A549 (cell line): ENCODE measurements around the gene TSPAN33. TPM values are rescaled to one million over a fixed set of nuclear protein-coding genes. Genes with fewer than 3 reads are reported as not detected.

Experiments used
- ATAC-seq, 2 experiments: fragments of 200-7000 bp in 1 of 2; fragments of >200 bp in 1 of 2; cut with Nextera tagmentation in 1 of 2; cut with Tn5 transposase in 1 of 2; 3 replicates each; pipeline versions ENCODE4 v1.8.0 to v1.9.1; 2018 to 2020; ENCODE audit warnings: mild to moderate bottlenecking in 1 of 2, moderate library complexity in 1 of 2
- CTCF ChIA-PET: fragments of 300-600 bp; sonication (Branson Sonifier 250); formaldehyde crosslinking; extraction: SDS; loops from one replicate; lab custom pipeline; 2021; ENCODE audit warnings: antibody characterized with exemption, inconsistent platforms; lab: Yijun Ruan, JAX
- POLR2A ChIA-PET: fragments of 350-600 bp; formaldehyde crosslinking; extraction: SDS; loops from one replicate; lab custom pipeline; 2021; ENCODE audit warnings: antibody characterized with exemption, inconsistent platforms; lab: Yijun Ruan, JAX
- DNase-seq, 2 experiments: peaks; one replicate each; pipeline versions ENCODE4 v3.0.0 to v3.0.0-alpha.2; 2011 to 2016; ENCODE audit warnings: low read depth in 1 of 2, low spot score in 1 of 2
- FAIRE-seq: peaks from 2 replicates; lab custom pipeline; 2011; peaks lifted over from hg19 to GRCh38; lab: Jason Lieb, UNC
- H3K27ac ChIP-seq, 2 experiments: fragments of >200 bp; sonication (Bioruptor Twin); formaldehyde crosslinking; 3 replicates each; pipeline ENCODE4 v1.5.1; 2016 to 2017
- H3K4me1 ChIP-seq: fragments of >200 bp; sonication (Bioruptor Twin); formaldehyde crosslinking; 3 replicates; pipeline ENCODE4 v1.6.1; 2016
- H3K4me2 ChIP-seq: fragments of >200 bp; sonication (Bioruptor Twin); formaldehyde crosslinking; 3 replicates; pipeline ENCODE4 v1.6.1; 2016
- H3K4me3 ChIP-seq: fragments of >200 bp; sonication (Bioruptor Twin); formaldehyde crosslinking; 3 replicates; pipeline ENCODE4 v1.5.1; 2016
- H3K9me3 ChIP-seq: fragments of >200 bp; sonication (Bioruptor Twin); formaldehyde crosslinking; 3 replicates; pipeline ENCODE4 v1.6.1; 2016
- ATOH8 ChIP-seq: fragments of 250-450 bp; sonication (Bioruptor Pico); IDR thresholded peaks from 2 replicates; pipeline ENCODE4 v1.5.0; 2020; ENCODE audit warnings: low read depth, mild to moderate bottlenecking, moderate library complexity
- BCL3 ChIP-seq: fragments of >200 bp; sonication (Bioruptor Twin); formaldehyde crosslinking; IDR thresholded peaks from 3 replicates; pipeline ENCODE4 v1.6.1; 2016
- CBX8 ChIP-seq: fragments of 200-600 bp; sonication (generic); IDR thresholded peaks from 2 replicates; pipeline ENCODE4 v1.6.1; 2016
- CTCF ChIP-seq: fragments of >200 bp; sonication (Bioruptor Twin); formaldehyde crosslinking; IDR thresholded peaks from 3 replicates; pipeline ENCODE4 v1.5.1; 2016
- FOSL2 ChIP-seq, 2 experiments: fragments of 450-650 bp in 1 of 2; fragments of >200 bp in 1 of 2; sonication (Bioruptor Twin) in 1 of 2; formaldehyde crosslinking; IDR thresholded peaks; 2 replicates each; pipeline versions ENCODE4 v1.5.0 to v1.6.1; 2016 to 2020; ENCODE audit warnings: mild to moderate bottlenecking in 1 of 2, moderate library complexity in 1 of 2
- HEYL ChIP-seq: fragments of 250-450 bp; sonication (Bioruptor Pico); IDR thresholded peaks from 2 replicates; pipeline ENCODE4 v1.8.0; 2021; ENCODE audit warnings: mild to moderate bottlenecking, moderate library complexity
- JUN ChIP-seq, 2 experiments: fragments of >200 bp; sonication (Bioruptor Twin); formaldehyde crosslinking; IDR thresholded peaks; 2 replicates in 1 of 2; 3 replicates in 1 of 2; pipeline ENCODE4 v1.6.1; 2016 to 2017
- JUNB ChIP-seq: fragments of >200 bp; sonication (Bioruptor Twin); formaldehyde crosslinking; IDR thresholded peaks from 2 replicates; pipeline ENCODE4 v1.6.1; 2016
- KDM1A ChIP-seq: fragments of 200-600 bp; sonication (generic); IDR thresholded peaks from 2 replicates; pipeline ENCODE4 v1.6.1; 2016; ENCODE audit warnings: low read depth, mild to moderate bottlenecking
- MAFK ChIP-seq: fragments of 450-650 bp; IDR thresholded peaks from 2 replicates; pipeline ENCODE4 v1.6.1; 2014; ENCODE audit not compliant: partially characterized antibody
- MAZ ChIP-seq: fragments of 150-350 bp; IDR thresholded peaks from 2 replicates; pipeline ENCODE4 v1.6.1; 2014; ENCODE audit warnings: antibody characterized with exemption, low read depth, low read length, borderline replicate concordance
- MYC ChIP-seq: IDR thresholded peaks from 2 replicates; pipeline ENCODE4 v1.6.1; 2012; ENCODE audit warnings: mild to moderate bottlenecking, inconsistent platforms, low read length, improper control_type of control experiment, borderline replicate concordance
- PBX3 ChIP-seq: IDR thresholded peaks from 2 replicates; pipeline ENCODE4 v1.6.1; 2012
- PHF8 ChIP-seq: fragments of 200-600 bp; sonication (generic); IDR thresholded peaks from 2 replicates; pipeline ENCODE4 v1.6.1; 2016; ENCODE audit warnings: low read depth, mild to moderate bottlenecking, antibody characterized with exemption, moderate library complexity, borderline replicate concordance
- RCOR1 ChIP-seq: fragments of 150-350 bp; IDR thresholded peaks from 2 replicates; pipeline ENCODE4 v1.6.1; 2014; ENCODE audit warnings: antibody characterized with exemption, low read length, low read depth
- REST ChIP-seq: fragments of 200-600 bp; sonication (generic); IDR thresholded peaks from 2 replicates; pipeline ENCODE4 v1.6.1; 2016; ENCODE audit warnings: antibody characterized with exemption, mild to moderate bottlenecking, moderate library complexity
- RFX5 ChIP-seq: fragments of 450-650 bp; IDR thresholded peaks from 2 replicates; pipeline ENCODE4 v1.7.1; 2014; ENCODE audit warnings: antibody characterized with exemption, mild to moderate bottlenecking, moderate library complexity
- TFCP2L1 ChIP-seq: fragments of 250-450 bp; sonication (Bioruptor Pico); IDR thresholded peaks from 2 replicates; pipeline ENCODE4 v1.5.0; 2021; ENCODE audit warnings: mild to moderate bottlenecking
- TP53 ChIP-seq: fragments of 250-450 bp; sonication (Bioruptor Pico); IDR thresholded peaks from 2 replicates; pipeline ENCODE4 v1.5.0; 2021; ENCODE audit warnings: mild to moderate bottlenecking, moderate library complexity
- ZNF302 ChIP-seq: fragments of 250-450 bp; sonication (Bioruptor Pico); IDR thresholded peaks from 2 replicates; pipeline ENCODE4 v1.9.0; 2021; ENCODE audit warnings: inconsistent platforms, mild to moderate bottlenecking, moderate library complexity
- WGBS: methylation state at CpG from one replicate; pipeline ENCODE4 v1.1.6; 2017; ENCODE audit errors: missing lambda C conversion rate; 5-methylcytosine and 5-hydroxymethylcytosine counted together
- polyA plus RNA-seq, 4 experiments: library from polyadenylated mRNA; depleted of rRNA in 3 of 4; stranded (reverse); fragments of >200 nt; fragmentation: RNase III in 1 of 4; extraction: RNeasy Plus Mini Kit Qiagen cat#74134 plus additional on column Dnase treatment in 1 of 4; gene quantifications; 2 replicates in 3 of 4; 3 replicates in 1 of 4; pipeline ENCODE4 v1.2.3, GENCODE V29; 2011 to 2017

The TSPAN33 gene
- polyA plus RNA-seq, 2 of the 4 experiments (the other 2 are of a cell fraction) = 5.0 to 9.1 TPM

GRCh38 chr7:129160161-129160905 lies 15.8 kb downstream of the TSPAN33 start:
- POLR2A ChIA-PET = no interaction called here
- 59% methylated on average over 3 of the region's 3 CpGs for WGBS
- FAIRE-seq (no peak), DNase-seq (no peak), ATAC-seq (no peak)
- no peaks in the 10 kb centered on the region for H3K4me1 ChIP-seq
- no peak overlapping the region for H3K4me2 ChIP-seq
- H3K4me3 ChIP-seq = no peak overlapping the region
- TF ChIP-seq ATOH8 (CRISPR knock-in tag) = no peak
- TF ChIP-seq CTCF = no peak
- TF ChIP-seq HEYL = no peak
- no peak for TF ChIP-seq JUNB
- TF ChIP-seq BCL3 = no peak
- no peak for TF ChIP-seq PBX3
- no peak for TF ChIP-seq REST
- no peak for TF ChIP-seq TP53
- no peak for TF ChIP-seq TFCP2L1 (CRISPR knock-in tag)
- no peak for TF ChIP-seq KDM1A
- TF ChIP-seq RFX5 = no peak
- CTCF ChIA-PET = interaction anchor here (1.5 to 7.0 kb wide), 4 partner anchors 12 to 68 kb away, joined by 3 to 88 read pairs (median 20); partner anchors contain the start of gene TSPAN33
- no peak overlapping the region for H3K27ac ChIP-seq
- H3K9me3 ChIP-seq = no peaks in the 10 kb centered on the region

- no peak for FAIRE-seq
- Histone ChIP-seq H3K4me3 (no peak overlapping the region), H3K9me3 (no peaks in the 10 kb centered on the region), H3K4me1 (no peaks in the 10 kb centered on the region), H3K27ac (no peak overlapping the region), H3K4me2 (no peak overlapping the region)
- no peak for TF ChIP-seq MAZ
- no peak for TF ChIP-seq CBX8
- TF ChIP-seq FOSL2 (IDR thresholded peaks at IDR 0.05) = no peak
- TF ChIP-seq FOSL2 (CRISPR knock-in tag; IDR thresholded peaks at IDR 0.05) = no peak
- no peak for TF ChIP-seq ZNF302 (CRISPR knock-in tag)
- TF ChIP-seq MAFK = no peak
- no peak for TF ChIP-seq JUN (IDR thresholded peaks at IDR 0.05)
- TF ChIP-seq MYC = no peak
- TF ChIP-seq JUNB = no peak
- no peak for TF ChIP-seq PHF8
- no peak for TF ChIP-seq RCOR1
- CTCF ChIA-PET = interaction anchor here (0.6 to 7.0 kb wide), 5 partner anchors 12 to 57 kb away, joined by 3 to 88 read pairs (median 4); partner anchors contain the start of gene TSPAN33
- WGBS = 82% methylated on average over 5 of the region's 5 CpGs
- POLR2A ChIA-PET = no interaction called here
- DNase-seq = no peak
- no peak for ATAC-seq
Observed at GRCh38 chr7:129161524-129162225, 17.2 kb downstream of the TSPAN33 start.
